Glutamatergic neuron (in vitro differentiated cells): ENCODE results near the gene PPP1R37. TPM values are rescaled to one million over a fixed set of nuclear protein-coding genes. Genes with fewer than 3 reads are reported as not detected.

ENCODE experiments used
- DNase-seq: peaks from one replicate; pipeline ENCODE4 v3.0.0; 2022
- H3K27ac Mint-ChIP-seq: one replicate; pipeline ENCODE4 v1.8.0; 2020; ENCODE audit warnings: mild to moderate bottlenecking, mixed read lengths, inconsistent platforms; ENCODE audit not compliant: unreplicated experiment
- H3K27me3 Mint-ChIP-seq: one replicate; pipeline ENCODE4 v1.8.0; 2020; ENCODE audit warnings: mild to moderate bottlenecking, moderate library complexity, mixed read lengths, inconsistent platforms; ENCODE audit not compliant: unreplicated experiment
- H3K36me3 Mint-ChIP-seq: one replicate; pipeline ENCODE4 v1.8.0; 2020; ENCODE audit warnings: mild to moderate bottlenecking, mixed read lengths, inconsistent platforms; ENCODE audit not compliant: unreplicated experiment
- H3K4me1 Mint-ChIP-seq: one replicate; pipeline ENCODE4 v1.8.0; 2020; ENCODE audit warnings: mild to moderate bottlenecking, low read depth, mixed read lengths, inconsistent platforms; ENCODE audit not compliant: unreplicated experiment
- H3K4me3 Mint-ChIP-seq: one replicate; pipeline ENCODE4 v1.8.0; 2020; ENCODE audit warnings: mild to moderate bottlenecking, mixed read lengths, inconsistent platforms; ENCODE audit not compliant: unreplicated experiment
- H3K9me3 Mint-ChIP-seq: one replicate; pipeline ENCODE4 v1.8.0; 2020; ENCODE audit warnings: mild to moderate bottlenecking, moderate library complexity, mixed read lengths, inconsistent platforms; ENCODE audit not compliant: unreplicated experiment
- total RNA-seq: library from RNA; stranded (reverse); fragmentation: NEBNext Ultra II Directional; extraction: Animal tissue kit (Norgen Biotek cat#: 25700); gene quantifications from one replicate; pipeline ENCODE4 v1.2.1, GENCODE V29; 2021; ENCODE audit not compliant: unreplicated experiment
- TF ChIP-seq, protein P1 (sequence below): fragments of 200-600 bp; sonication (generic); IDR thresholded peaks from one replicate; pipeline ENCODE4 v1.5.0; 2021; ENCODE audit not compliant: partially characterized antibody, unreplicated experiment

PPP1R37 gene
- total RNA-seq, 1 donor from 2014 or later = 49.5 TPM

GRCh38 chr19:45151821-45152503, 59.0 kb downstream of the PPP1R37 start:
- no peak for DNase-seq
- TF ChIP-seq, protein P1, sequence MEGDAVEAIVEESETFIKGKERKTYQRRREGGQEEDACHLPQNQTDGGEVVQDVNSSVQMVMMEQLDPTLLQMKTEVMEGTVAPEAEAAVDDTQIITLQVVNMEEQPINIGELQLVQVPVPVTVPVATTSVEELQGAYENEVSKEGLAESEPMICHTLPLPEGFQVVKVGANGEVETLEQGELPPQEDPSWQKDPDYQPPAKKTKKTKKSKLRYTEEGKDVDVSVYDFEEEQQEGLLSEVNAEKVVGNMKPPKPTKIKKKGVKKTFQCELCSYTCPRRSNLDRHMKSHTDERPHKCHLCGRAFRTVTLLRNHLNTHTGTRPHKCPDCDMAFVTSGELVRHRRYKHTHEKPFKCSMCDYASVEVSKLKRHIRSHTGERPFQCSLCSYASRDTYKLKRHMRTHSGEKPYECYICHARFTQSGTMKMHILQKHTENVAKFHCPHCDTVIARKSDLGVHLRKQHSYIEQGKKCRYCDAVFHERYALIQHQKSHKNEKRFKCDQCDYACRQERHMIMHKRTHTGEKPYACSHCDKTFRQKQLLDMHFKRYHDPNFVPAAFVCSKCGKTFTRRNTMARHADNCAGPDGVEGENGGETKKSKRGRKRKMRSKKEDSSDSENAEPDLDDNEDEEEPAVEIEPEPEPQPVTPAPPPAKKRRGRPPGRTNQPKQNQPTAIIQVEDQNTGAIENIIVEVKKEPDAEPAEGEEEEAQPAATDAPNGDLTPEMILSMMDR = no peak
- H3K4me1 Mint-ChIP-seq = peaks cover 8% of the 10 kb centered on the region
- H3K9me3 Mint-ChIP-seq = peaks cover 19% of the 10 kb centered on the region
- no peak overlapping the region for H3K4me3 Mint-ChIP-seq
- H3K27me3 Mint-ChIP-seq = peaks cover 13% of the 10 kb centered on the region
- no peaks in the 10 kb centered on the region for H3K36me3 Mint-ChIP-seq
- H3K27ac Mint-ChIP-seq = no peak overlapping the region

GRCh38 chr19:45152504-45153338, 59.7 kb downstream of the PPP1R37 start:
- Mint-ChIP-seq H3K4me3 (peak overlapping the region; percentile 38), H3K27ac (no peak overlapping the region), H3K9me3 (peaks cover 18% of the 10 kb centered on the region), H3K36me3 (no peaks in the 10 kb centered on the region), H3K27me3 (peaks cover 15% of the 10 kb centered on the region), H3K4me1 (peaks cover 8% of the 10 kb centered on the region)
- peak; percentile 69 for DNase-seq
- TF ChIP-seq, protein P1 = no peak

- H3K27ac Mint-ChIP-seq = peak overlapping the region; percentile 17
- peaks cover 8% of the 10 kb centered on the region for H3K4me1 Mint-ChIP-seq
- H3K27me3 Mint-ChIP-seq = peaks cover 15% of the 10 kb centered on the region
- peaks cover 18% of the 10 kb centered on the region for H3K9me3 Mint-ChIP-seq
- DNase-seq = peak; percentile 87
- TF ChIP-seq, protein P1 = no peak
- no peaks in the 10 kb centered on the region for H3K36me3 Mint-ChIP-seq
- H3K4me3 Mint-ChIP-seq = peak overlapping the region; percentile 79
These were observed 60.5 kb downstream of the PPP1R37 start for GRCh38 chr19:45153339-45154063.

DNA sequence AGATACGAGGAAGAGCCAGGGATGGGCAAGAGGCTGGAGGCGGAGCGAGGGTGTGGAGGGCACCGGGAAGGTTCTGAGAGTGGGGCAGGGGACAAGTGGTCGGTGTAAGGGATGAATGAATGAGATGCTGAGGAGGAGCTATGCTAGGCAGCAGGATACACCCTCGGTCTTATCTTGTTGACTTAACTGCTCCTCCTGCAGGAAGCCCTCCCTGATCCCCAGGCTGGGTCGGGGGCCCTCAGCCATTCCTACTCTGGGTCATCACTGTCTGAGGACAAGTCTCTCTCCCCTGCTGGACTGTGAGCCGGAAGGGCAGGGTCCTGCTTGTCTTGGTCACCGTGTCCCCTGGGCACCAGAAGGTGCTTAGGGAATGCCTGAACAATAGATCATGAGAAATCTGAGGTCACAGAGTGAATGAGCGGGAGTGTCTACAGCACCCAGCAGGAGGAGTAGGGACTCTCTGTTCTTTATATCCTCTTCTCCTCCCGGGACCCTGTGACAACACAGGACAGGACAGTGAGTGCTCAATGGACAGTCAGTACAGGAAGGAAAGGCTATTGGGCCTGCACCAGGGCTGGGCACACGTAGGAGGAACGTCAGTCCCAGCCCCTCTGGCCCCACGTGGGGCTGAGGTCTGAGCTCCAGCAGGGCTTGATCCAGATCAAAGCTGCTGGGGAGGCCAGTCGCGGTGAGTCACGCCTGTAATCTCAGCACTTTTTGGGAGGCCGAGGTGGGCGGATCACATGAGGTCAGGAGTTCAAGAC, 61.3 kb downstream of the PPP1R37 start:
- no peaks in the 10 kb centered on the region for H3K36me3 Mint-ChIP-seq
- peaks cover 15% of the 10 kb centered on the region for H3K27me3 Mint-ChIP-seq
- H3K4me1 Mint-ChIP-seq = peaks cover 8% of the 10 kb centered on the region

More for the DNA sequence above, 61.3 kb downstream of the PPP1R37 start:
- DNase-seq = no peak
- TF ChIP-seq, protein P1 = no peak
- peak overlapping the region; percentile 17 for H3K27ac Mint-ChIP-seq
- H3K4me3 Mint-ChIP-seq = peak overlapping the region; percentile 79
- peaks cover 15% of the 10 kb centered on the region for H3K9me3 Mint-ChIP-seq
